HepG2 (cell line): ENCODE data around the gene CFAP69. TPM values are rescaled to one million over a fixed set of nuclear protein-coding genes. Genes with fewer than 3 reads are reported as not detected.

Source experiments
- CBX2 ChIP-seq, 2 experiments: fragments of 200-600 bp in 1 of 2; sonication (generic); formaldehyde crosslinking in 1 of 2; IDR thresholded peaks; 2 replicates each; pipeline versions ENCODE4 v1.7.0 to v1.8.1; 2018 to 2022; ENCODE audit warnings: low read depth in 2 of 2, low read length in 1 of 2, mild to moderate bottlenecking in 1 of 2, missing genetic modification reagents in 1 of 2
- FOSL2 ChIP-seq: sonication (generic); formaldehyde crosslinking; IDR thresholded peaks from 2 replicates; pipeline ENCODE4 v1.4.0; 2020; ENCODE audit warnings: missing genetic modification reagents
- FOXA3 ChIP-seq: IDR thresholded peaks from 2 replicates; pipeline ENCODE4 v1.6.1; 2016; ENCODE audit warnings: missing genetic modification reagents, missing compliant biosample characterization
- GATAD2A ChIP-seq: IDR thresholded peaks from 2 replicates; pipeline ENCODE4 v1.6.1; 2016
- MAFF ChIP-seq: IDR thresholded peaks from 2 replicates; pipeline ENCODE4 v1.6.1; 2011; ENCODE audit warnings: low read depth, low read length, improper control_type of control experiment
- MAFK ChIP-seq, 2 experiments: IDR thresholded peaks in 1 of 2; conservative IDR thresholded peaks in 1 of 2; 2 replicates each; pipeline ENCODE4 v1.6.1; 2011; ENCODE audit warnings: improper control_type of control experiment in 2 of 2, low read length in 2 of 2
- MIXL1 ChIP-seq: IDR thresholded peaks from 2 replicates; pipeline ENCODE4 v1.6.1; 2016
- RAD21 ChIP-seq: fragments of 450-650 bp; formaldehyde crosslinking; IDR thresholded peaks from 2 replicates; pipeline ENCODE4 v1.5.0; 2020; ENCODE audit warnings: mild to moderate bottlenecking
- SOX5 ChIP-seq: IDR thresholded peaks from 2 replicates; pipeline ENCODE4 v1.6.1; 2016; ENCODE audit warnings: borderline replicate concordance
- STAG1 ChIP-seq: sonication (generic); formaldehyde crosslinking; IDR thresholded peaks from 2 replicates; pipeline ENCODE4 v1.4.0; 2020; ENCODE audit warnings: missing genetic modification reagents
- TFAP4 ChIP-seq: sonication (generic); IDR thresholded peaks from 2 replicates; pipeline ENCODE4 v1.6.1; 2016; ENCODE audit warnings: low read depth, borderline replicate concordance
- ZNF256 ChIP-seq: sonication (generic); formaldehyde crosslinking; conservative IDR thresholded peaks from 2 replicates; pipeline ENCODE4 v1.4.0; 2020; ENCODE audit warnings: missing genetic modification reagents
- ZNF605 ChIP-seq: sonication (generic); formaldehyde crosslinking; IDR thresholded peaks from 2 replicates; pipeline ENCODE4 v1.8.0; 2022; ENCODE audit warnings: mild to moderate bottlenecking, missing genetic modification reagents
- ZNF768 ChIP-seq: sonication (generic); formaldehyde crosslinking; IDR thresholded peaks from 2 replicates; pipeline ENCODE4 v1.4.0; 2020; ENCODE audit warnings: missing genetic modification reagents
- ZNF782 ChIP-seq: sonication (generic); formaldehyde crosslinking; IDR thresholded peaks from 2 replicates; pipeline ENCODE4 v1.4.0; 2020; ENCODE audit warnings: missing genetic modification reagents, mild to moderate bottlenecking, borderline replicate concordance
- ZNF879 ChIP-seq: sonication (generic); formaldehyde crosslinking; IDR thresholded peaks from 2 replicates; pipeline ENCODE4 v1.8.1; 2023; ENCODE audit warnings: missing genetic modification reagents
- polyA plus RNA-seq, 8 experiments: library from polyadenylated mRNA; depleted of rRNA in 3 of 8; stranded (reverse) in 7 of 8; unstranded in 1 of 8; fragments of >200 nt; fragmentation: Illumina TruSeq in 4 of 8; extraction: Trizol in 4 of 8; gene quantifications; 2 replicates each; pipeline versions ENCODE4 v1.2.1 to v1.2.3, GENCODE V29; 2011 to 2016; ENCODE audit warnings: low read depth in 4 of 8, missing spikeins in 1 of 8, mixed read lengths in 1 of 8; ENCODE audit not compliant: insufficient read depth in 1 of 8
- total RNA-seq, 5 experiments: library from RNA; depleted of rRNA; stranded (reverse); fragments of >200 nt; fragmentation: Illumina TruSeq; extraction: Trizol; gene quantifications; 2 replicates each; pipeline ENCODE4 v1.2.3, GENCODE V29; 2016; ENCODE audit warnings: low read depth in 1 of 5

Gene CFAP69
- total and polyA plus RNA-seq, 2 of the 13 experiments (the other 11 are each of a cell fraction or from before 2014, with no cell fraction given): 2.2 to 4.0 TPM

- peak; percentile 15; the same call in 1 of the 2 replicates for TF ChIP-seq TFAP4
- peak; percentile 48; the same call in 1 of the 2 replicates for TF ChIP-seq RAD21 (CRISPR knock-in tag)
- peak; percentile 48 for TF ChIP-seq MAFF
- TF ChIP-seq FOSL2: peak; percentile 43; the same call in 1 of the 2 replicates
- TF ChIP-seq MIXL1 (CRISPR knock-in tag): 0 out of 2 replicates have a peak, but pooled peaks have one; percentile 22
- no peak for TF ChIP-seq ZNF256
- 0 out of 2 replicates have a peak, but pooled peaks have one; percentile 13 for TF ChIP-seq FOXA3
- no peak for TF ChIP-seq ZNF768 (CRISPR knock-in tag)
- 0 out of 2 replicates have a peak, but pooled peaks have one; percentile 24 for TF ChIP-seq SOX5 (CRISPR knock-in tag)
- TF ChIP-seq ZNF605 (CRISPR knock-in tag): no peak
- TF ChIP-seq ZNF879: no peak
- TF ChIP-seq STAG1 (CRISPR knock-in tag): peak; percentile 86
- peak; percentile 29 to 56 for TF ChIP-seq MAFK (conservative IDR thresholded peaks at IDR 0.05 in 1 of 2, IDR thresholded peaks at IDR 0.05 in 1 of 2; ENCODE audit: low read length in 2 of 2)
- TF ChIP-seq ZNF782 (CRISPR knock-in tag): no peak
- no peak for TF ChIP-seq CBX2 (IDR thresholded peaks at IDR 0.05; ENCODE audit: low read depth, low read length)
- no peak for TF ChIP-seq CBX2 (CRISPR knock-in tag; IDR thresholded peaks at IDR 0.05; ENCODE audit: low read depth)
- TF ChIP-seq GATAD2A: 0 out of 2 replicates have a peak, but pooled peaks have one; percentile 28
Measured at GRCh38 chr7:90298145-90299038, 53.4 kb downstream of the CFAP69 start (continued).
